ENCODE measurements around the gene MR1. TPM values are rescaled to one million over a fixed set of nuclear protein-coding genes. Genes with fewer than 3 reads are reported as not detected.
"Not testable (repeated sequence)": the region's sequence is repeated elsewhere in the genome, so short reads cannot be mapped to it uniquely, and the experiment has no call there.

MR1 gene
- total RNA-seq, 2 donors from 2014 or later = 3.0 to 8.7 TPM

GRCh38 chr1:181033128-181033798, 520 bp upstream of the MR1 start:
- Histone ChIP-seq H3K9ac (ENCODE audit: low read depth in 2 of 2, low read length in 2 of 2) (peak overlapping the region; percentile 17 to 61), H3K27me3 (no peaks in the 10 kb centered on the region), H3K4me3 (peak overlapping the region; percentile 30), H3K9me3 (no peaks in the 10 kb centered on the region), H3K27ac (peak overlapping the region; percentile 92), H3K36me3 (no peaks in the 10 kb centered on the region), H3K4me1 (peaks cover 3% of the 10 kb centered on the region)
- intact Hi-C loops (cut with DNase I) = no loop called here
- DNase-seq = peak; percentile 39
- TF ChIP-seq CTCF (IDR thresholded peaks at IDR 0.05) = no peak

GRCh38 chr1:181035210-181035609, 1.4 kb downstream of the MR1 start:
- H3K36me3 ChIP-seq; H3K9ac ChIP-seq (ENCODE audit: low read depth in 2 of 2, low read length in 2 of 2); DNase-seq; H3K9me3 ChIP-seq; H3K4me1 ChIP-seq; H3K27ac ChIP-seq; H3K27me3 ChIP-seq; H3K4me3 ChIP-seq: not testable (repeated sequence)
- intact Hi-C loops (cut with DNase I) = loop anchor here (5.0 kb wide), 2 partner anchors 107 to 132 kb away; no protein-coding TSS in a partner anchor

GRCh38 chr1:181036107-181036836, 2.5 kb downstream of the MR1 start:
- H3K9me3 ChIP-seq = no peaks in the 10 kb centered on the region
- H3K4me1 ChIP-seq = peaks cover 3% of the 10 kb centered on the region
- no peak overlapping the region for H3K9ac ChIP-seq (ENCODE audit: low read depth in 2 of 2, low read length in 2 of 2)
- no peaks in the 10 kb centered on the region for H3K36me3 ChIP-seq
- no peak for DNase-seq
- H3K4me3 ChIP-seq = no peak overlapping the region
- no peak for TF ChIP-seq CTCF (IDR thresholded peaks at IDR 0.05)
- H3K27ac ChIP-seq = no peak overlapping the region
- intact Hi-C loops (cut with DNase I) = loop anchor here (5.0 kb wide), 2 partner anchors 106 to 131 kb away; no protein-coding TSS in a partner anchor
- no peaks in the 10 kb centered on the region for H3K27me3 ChIP-seq

GRCh38 chr1:181037386-181037785, 3.6 kb downstream of the MR1 start:
- DNase-seq = no peak
- Histone ChIP-seq H3K27ac (no peak overlapping the region), H3K27me3 (no peaks in the 10 kb centered on the region), H3K9ac (ENCODE audit: low read depth in 2 of 2, low read length in 2 of 2) (no peak overlapping the region), H3K4me3 (no peak overlapping the region), H3K36me3 (no peaks in the 10 kb centered on the region), H3K9me3 (no peaks in the 10 kb centered on the region), H3K4me1 (peaks cover 3% of the 10 kb centered on the region)
- intact Hi-C loops (cut with DNase I) = loop anchor here (5.0 kb wide), 2 partner anchors 105 to 130 kb away; no protein-coding TSS in a partner anchor
- TF ChIP-seq CTCF (IDR thresholded peaks at IDR 0.05) = no peak

- no peak overlapping the region for H3K9ac ChIP-seq (ENCODE audit: low read depth in 2 of 2, low read length in 2 of 2)
- no peaks in the 10 kb centered on the region for H3K36me3 ChIP-seq
- no peak overlapping the region for H3K27ac ChIP-seq
- no peaks in the 10 kb centered on the region for H3K27me3 ChIP-seq
- no peak overlapping the region for H3K4me3 ChIP-seq
- no peaks in the 10 kb centered on the region for H3K4me1 ChIP-seq
- no peaks in the 10 kb centered on the region for H3K9me3 ChIP-seq
- TF ChIP-seq CTCF (IDR thresholded peaks at IDR 0.05) = peak; percentile 61
- DNase-seq = peak; percentile 72
- intact Hi-C loops (cut with DNase I) = loop anchor here (5.0 kb wide), 2 partner anchors 104 to 129 kb away; no protein-coding TSS in a partner anchor
Observed at GRCh38 chr1:181038399-181038873, 4.7 kb downstream of the MR1 start.

Data from colonic mucosa (tissue), 4 donors.